GM12875 (cell line): ENCODE data around the gene CSGALNACT2.

Experiments
- H3K4me3 ChIP-seq: one replicate; pipeline ENCODE4 v1.5.1; 2011; ENCODE audit warnings: low read depth, low read length, control low read depth
- CTCF ChIP-seq: IDR thresholded peaks from 2 replicates; pipeline ENCODE4 v1.5.1; 2011; ENCODE audit warnings: low read depth, mild to moderate bottlenecking, control low read depth, inconsistent platforms, low read length, moderate library complexity, borderline replicate concordance; ENCODE audit not compliant: insufficient read depth

The CSGALNACT2 gene

GRCh38 chr10:43108951-43109350 lies 29.3 kb upstream of the CSGALNACT2 start:
- no peak for TF ChIP-seq CTCF
- no peak overlapping the region for H3K4me3 ChIP-seq

- no peak for TF ChIP-seq CTCF
- no peak overlapping the region for H3K4me3 ChIP-seq
These were observed 28.5 kb upstream of the CSGALNACT2 start for GRCh38 chr10:43109671-43110249.

- no peak overlapping the region for H3K4me3 ChIP-seq
- no peak for TF ChIP-seq CTCF
These were observed 27.7 kb upstream of the CSGALNACT2 start for GRCh38 chr10:43110338-43111071.

- no peak for TF ChIP-seq CTCF
- no peak overlapping the region for H3K4me3 ChIP-seq
These were observed 27.1 kb upstream of the CSGALNACT2 start for GRCh38 chr10:43111101-43111500.

- H3K4me3 ChIP-seq: no peak overlapping the region
- TF ChIP-seq CTCF: no peak
These were observed 26.2 kb upstream of the CSGALNACT2 start for GRCh38 chr10:43111921-43112607.

GRCh38 chr10:43112608-43112961 lies 25.7 kb upstream of the CSGALNACT2 start:
- H3K4me3 ChIP-seq: no peak overlapping the region
- no peak for TF ChIP-seq CTCF
